HG02840 (cell line): ENCODE results near the gene ITPRIPL1.

Experiments
- ATAC-seq: cut with Tn5 transposase; IDR thresholded peaks from one replicate; pipeline ENCODE4 v1.9.1; 2021; ENCODE audit warnings: mild to moderate bottlenecking, moderate library complexity, moderate number of reproducible peaks; ENCODE audit not compliant: unreplicated experiment, low FRiP score

Gene ITPRIPL1

DNA sequence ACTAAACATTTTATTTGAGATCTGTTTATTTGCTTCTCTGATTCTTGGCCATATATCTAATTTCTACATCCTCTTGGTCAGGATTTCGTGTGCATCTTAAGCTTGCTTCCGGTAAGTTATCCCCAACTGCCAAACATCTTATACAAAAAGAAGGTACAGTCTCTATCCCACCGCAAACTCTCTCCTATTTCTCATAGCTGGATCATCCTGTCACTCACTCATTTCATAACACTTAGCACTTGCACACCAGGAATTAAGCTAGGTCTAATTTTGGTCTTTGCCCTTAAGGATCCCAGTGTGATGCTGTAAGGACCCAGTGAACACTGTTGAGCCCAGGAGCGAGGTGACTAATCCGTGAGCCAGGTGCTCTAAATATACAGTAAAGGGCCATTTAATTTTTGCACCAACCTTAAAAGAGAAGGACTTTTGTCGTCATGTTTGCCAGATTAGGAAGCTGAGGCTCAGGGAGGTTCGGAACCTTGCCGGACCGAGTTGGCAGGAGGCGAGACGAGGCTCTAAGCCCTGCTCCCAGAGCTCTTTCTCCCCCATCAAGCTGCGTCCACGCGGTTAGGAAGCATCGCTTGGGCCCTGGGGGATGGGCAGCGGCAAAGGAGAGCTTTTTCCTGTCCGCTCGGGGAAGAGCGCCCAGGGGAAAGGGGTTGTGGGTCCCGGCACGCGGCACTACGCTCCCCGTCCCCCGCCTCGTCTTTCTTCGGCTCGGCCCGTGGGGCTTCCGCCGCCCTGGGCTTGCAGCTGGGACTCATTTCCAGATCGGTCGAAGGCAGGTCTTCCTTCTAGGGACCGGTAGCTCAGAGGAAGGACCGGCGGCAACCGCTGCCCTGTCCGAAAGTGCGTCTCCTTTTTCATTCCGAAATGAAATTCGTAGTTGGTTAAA, 4.1 kb upstream of the ITPRIPL1 start:
- ATAC-seq, result peak; percentile 29

DNA sequence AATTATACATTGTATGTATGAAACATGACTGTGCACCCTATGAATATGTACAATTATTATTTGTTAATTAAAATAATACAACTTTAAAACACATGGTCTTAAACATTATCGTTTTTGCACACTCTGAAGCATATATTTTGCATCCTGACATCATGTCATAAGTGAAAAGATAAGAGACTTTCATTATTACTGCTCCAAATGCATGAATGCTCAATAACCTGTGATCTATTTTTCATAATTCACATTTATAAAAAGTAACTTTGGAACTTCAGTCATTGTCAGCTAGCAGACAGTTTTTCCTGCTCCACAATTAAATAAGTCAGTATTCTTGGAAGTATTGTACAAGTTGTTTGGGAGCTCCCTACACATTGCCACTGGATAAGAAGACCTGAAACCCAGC, 1.3 kb upstream of the ITPRIPL1 start:
- ATAC-seq, result no peak

DNA sequence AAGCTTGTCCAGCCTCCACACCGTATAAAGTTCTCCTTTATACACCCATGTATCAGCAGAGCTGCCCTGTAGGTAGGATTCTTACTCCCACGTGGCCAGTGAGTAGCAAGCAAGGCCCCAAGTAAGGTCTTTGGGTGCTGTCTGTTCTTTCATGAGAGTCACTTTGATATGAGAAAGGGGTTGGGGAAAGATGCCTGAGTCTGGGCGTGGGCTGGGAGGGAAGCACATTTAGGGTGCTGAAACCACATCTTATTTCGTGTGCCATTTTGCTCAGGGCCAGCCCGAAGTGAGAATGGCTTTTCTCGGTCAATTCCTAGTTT, 436 bp upstream of the ITPRIPL1 start:
- ATAC-seq, result no peak

DNA sequence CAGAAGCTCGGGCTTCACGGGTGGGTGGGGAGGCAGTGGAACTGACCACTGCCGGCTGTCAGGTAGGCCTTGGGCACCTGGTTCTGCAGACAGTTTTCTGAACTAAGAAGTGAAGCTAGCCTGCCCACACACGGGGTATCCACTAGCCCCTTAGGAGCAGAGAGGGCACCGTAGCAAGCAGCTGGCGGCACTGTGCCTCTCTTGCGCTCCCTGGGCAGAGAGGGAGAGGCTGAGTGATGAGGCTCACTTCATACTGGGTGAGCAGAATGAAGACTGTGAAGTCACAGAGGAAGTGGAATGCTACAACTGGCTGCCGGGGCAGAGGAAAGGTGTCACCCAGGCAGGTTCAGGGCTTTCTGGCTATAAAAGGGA, 753 bp downstream of the ITPRIPL1 start:
- ATAC-seq, result no peak

DNA sequence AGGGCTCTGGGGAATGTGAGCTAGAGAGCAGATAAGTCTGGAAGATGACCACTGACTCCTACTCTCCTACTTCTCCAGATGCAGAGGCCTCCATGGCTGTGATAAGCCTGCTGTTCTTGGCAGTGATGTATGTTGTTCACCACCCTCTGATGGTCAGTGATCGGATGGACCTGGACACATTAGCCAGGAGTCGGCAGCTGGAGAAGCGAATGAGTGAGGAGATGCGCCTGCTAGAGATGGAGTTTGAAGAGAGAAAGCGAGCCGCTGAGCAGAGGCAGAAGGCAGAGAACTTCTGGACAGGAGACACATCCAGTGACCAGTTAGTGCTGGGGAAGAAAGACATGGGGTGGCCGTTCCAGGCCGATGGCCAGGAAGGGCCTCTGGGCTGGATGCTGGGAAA, 1.4 kb downstream of the ITPRIPL1 start:
- ATAC-seq, result no peak

DNA sequence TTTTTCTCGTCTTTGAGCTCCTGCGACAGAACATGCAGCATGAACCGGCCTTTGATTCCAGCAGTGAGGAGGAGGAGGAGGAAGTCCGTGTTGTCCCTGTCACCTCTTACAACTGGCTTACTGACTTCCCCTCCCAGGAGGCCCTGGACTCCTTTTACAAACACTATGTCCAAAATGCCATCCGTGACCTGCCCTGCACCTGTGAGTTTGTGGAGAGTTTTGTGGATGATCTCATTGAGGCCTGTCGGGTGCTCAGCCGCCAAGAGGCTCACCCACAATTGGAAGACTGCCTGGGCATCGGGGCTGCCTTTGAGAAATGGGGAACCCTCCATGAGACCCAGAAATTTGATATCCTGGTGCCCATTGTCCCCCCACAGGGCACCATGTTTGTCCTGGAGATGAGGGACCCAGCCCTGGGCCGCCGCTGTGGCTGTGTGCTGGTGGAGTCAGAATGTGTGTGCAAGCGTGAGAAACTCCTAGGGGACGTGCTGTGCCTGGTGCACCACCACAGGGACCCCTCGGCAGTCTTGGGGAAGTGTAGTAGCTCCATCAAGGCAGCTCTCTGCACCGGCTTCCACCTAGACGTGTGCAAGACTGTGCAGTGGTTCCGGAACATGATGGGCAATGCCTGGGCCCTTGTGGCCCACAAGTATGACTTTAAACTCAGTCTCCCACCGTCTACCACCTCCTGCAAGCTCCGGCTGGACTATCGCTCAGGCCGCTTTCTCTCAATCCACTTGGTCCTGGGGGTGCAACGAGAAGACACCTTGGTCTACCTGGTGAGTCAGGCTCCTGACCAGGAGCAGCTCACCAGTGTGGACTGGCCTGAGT, 2.1 kb downstream of the ITPRIPL1 start:
- no peak for ATAC-seq

DNA sequence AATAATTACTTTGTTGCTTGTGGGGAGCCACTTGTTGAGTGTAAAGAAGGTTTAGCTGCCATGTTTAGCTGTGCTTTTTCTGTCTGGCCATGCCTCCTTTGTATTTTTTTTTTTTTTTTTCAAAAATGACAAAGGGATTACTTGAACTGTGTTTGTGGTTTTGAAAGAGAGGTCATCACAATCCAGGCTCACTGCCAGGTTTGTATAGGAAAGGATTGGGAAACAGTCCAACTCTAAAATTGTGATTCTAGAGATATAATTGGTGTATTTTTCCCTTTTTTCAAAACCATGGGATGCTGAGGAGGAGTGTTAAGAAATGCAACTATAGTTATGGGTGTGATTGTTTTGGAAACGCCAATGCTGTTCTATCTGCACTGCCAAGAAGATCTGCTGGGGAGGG, 4.3 kb downstream of the ITPRIPL1 start:
- ATAC-seq, result no peak

DNA sequence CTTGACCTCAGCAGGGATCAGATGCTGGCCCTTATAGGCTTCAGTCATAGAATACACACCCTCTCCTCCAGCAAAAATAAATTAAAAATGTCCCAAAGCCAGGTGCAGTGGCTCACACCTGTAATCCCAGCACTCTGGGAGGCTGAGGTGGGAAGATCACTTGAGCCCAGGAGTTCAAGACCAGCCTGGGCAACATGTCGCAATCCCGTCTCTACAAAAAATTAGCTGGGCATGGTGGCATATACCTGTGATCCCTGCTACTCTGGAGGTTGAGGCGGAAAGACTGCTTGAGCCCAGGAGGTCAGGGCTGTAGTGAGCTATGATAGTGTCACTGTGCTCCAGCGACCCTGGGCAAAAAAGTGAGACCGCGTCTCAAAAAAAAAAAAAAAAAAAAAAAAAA, 4.8 kb downstream of the ITPRIPL1 start:
- no peak for ATAC-seq

DNA sequence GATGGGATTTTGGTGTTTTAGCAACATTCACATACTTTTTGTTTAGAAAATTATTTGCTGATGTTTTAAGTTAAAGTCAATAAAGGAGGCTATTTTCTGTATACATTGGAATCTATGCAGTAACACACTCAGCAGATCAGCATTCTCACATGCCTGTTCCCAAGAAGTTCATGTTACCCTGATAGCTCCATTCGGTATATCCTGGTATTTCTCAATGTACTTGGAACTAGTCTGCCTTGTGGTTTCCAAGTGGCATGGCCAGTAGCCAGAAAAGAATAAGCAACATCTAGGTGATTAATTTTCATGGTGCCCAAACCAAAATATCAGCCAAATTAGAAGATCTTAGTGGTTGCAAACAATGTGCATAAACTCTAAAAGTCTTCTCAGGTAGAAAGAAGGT, 5.3 kb downstream of the ITPRIPL1 start:
- ATAC-seq, result no peak

DNA sequence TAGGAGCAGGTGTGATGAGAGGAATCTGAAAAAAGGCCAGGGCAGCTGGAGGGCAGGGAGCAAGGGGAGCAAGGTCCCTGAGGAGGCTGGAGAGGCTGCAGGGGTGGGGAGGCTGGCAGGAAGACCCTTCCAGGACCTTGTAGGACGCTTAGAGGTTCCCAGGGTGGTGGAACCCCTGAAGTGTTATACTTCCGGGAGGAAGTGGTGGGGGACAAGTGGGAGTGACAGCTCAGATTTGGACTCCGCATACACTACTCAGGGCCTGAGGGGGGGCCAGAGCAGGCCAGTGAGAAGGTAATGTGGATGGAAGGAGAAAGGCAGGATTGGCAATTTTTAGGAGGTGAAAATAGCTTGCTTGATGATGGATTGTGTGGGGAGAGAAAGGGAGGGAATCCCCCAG, 8.6 kb downstream of the ITPRIPL1 start:
- no peak for ATAC-seq

DNA sequence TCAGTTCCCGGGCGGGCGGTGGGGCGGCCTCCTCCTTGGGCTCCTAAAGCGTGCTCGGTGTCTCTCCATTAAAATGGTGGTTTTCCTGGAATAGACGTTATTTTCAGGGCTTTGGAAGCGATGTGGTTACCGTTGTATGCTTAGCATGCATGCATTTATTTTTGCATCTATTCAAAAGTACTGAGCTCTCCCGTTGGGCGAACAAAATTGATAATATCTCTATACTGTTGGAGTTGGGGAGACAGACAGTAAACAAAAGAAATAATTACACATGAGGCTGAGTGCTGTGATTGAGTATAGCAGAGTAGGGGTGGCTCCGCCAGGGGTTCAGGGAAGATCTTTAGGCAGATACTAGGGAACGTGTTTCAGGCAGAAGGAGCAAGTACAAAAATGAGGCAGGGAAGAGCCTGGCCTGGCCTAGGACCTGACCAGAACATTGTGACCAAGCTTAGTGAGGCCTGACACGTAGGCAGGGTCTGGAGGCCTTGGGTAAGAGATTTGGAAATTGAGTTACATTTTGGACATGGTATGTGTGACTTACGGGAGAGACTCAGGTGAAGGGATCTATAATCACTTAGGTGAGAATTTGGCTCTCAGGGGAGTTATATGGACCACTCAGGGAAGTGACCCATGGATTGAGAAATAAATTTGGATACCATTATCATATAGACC, 11.1 kb downstream of the ITPRIPL1 start:
- ATAC-seq, result no peak

DNA sequence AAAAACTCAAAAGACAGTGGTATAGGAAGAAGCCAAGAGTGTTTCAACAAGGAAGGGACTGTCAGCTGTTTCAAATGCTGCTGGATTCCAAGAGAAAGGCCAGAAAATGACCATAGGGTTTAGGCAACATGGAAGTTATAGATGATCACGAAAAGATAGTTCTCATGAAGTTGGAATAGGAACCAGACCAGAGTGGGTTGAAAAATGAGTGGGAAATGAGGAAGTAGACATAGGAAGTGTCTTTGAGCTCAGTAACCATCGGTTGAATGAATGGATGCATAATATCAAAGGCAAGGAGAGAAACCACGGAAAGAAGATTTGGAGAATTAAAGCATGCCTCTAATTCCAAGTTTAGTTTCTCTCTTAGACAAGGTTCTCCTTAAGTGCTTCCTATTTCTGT, 11.8 kb downstream of the ITPRIPL1 start:
- no peak for ATAC-seq

DNA sequence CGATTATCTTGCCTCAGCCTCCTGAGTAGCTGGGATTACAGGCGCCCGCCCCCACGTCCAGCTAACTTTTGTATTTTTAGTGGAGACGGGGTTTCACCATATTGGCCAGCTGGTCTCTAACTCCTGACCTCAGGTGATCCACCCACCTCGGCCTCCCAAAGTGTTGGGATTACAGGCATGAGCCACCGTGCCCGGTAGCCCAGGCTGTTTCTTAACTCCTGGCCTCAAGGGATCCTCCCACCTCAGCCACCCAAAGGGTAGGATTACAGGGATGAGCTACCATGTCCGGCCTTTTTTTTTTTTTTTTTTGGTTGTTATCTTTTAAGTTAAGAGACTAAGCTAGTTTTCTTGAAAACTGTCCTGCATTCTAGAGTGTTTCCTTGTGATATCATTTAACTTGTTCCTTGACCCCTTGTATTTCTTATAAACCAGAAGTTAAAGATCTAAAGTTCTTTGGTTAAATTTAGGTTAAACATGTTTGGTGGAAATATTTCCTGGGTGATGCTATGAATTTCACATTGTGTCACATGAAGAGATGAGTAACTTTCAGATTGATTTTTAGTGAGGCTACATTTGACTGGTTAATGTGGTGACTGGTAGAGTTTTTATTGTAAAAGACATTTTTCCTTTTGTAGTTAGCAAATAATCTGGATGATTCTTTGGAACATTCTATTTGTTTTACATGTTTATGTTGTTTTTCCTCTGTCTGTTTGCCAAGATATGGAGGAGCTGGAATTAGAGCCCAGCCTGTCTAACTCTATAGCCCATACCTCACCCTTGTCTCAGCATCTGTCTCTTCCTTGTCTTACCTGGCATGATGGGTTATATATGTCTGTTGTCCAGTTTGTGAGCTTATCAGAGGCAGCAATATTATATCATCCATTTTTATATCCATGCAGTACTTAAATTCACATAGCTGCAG, 15.6 kb downstream of the ITPRIPL1 start:
- ATAC-seq, result no peak

DNA sequence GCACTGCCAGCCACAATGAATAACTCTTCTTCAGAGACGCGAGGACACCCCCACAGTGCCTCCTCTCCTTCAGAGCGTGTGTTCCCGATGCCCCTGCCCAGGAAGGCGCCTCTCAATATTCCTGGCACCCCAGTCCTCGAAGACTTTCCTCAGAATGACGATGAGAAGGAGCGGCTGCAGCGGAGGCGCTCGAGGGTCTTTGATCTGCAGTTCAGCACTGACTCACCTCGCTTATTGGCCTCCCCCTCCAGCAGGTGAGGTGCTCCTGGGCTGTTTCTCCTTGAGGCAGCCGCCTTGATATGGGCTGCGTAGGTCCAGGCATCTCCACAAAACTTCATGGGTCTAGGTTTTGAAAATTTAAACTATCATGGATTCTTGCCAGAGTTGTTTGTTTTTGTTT, 16.5 kb downstream of the ITPRIPL1 start:
- ATAC-seq, result no peak

DNA sequence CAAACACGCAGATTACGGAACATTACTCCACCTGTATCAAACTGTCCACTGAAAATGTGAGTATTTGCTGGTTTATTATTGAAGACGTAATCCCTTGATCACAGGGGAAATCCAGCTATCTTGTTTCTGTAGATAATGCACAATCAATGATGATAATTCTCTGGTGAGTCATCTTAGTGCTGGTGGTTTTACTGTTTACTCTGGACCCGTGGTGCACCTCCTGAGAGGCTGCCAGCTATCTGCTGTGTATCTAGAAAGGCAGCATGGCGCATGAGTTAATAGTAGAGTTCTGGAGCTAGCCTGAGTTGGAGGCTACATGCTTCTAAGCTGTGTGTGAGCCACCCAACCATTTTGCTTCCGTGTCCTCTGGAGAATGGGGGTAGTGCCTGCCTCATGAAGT, 17.0 kb downstream of the ITPRIPL1 start:
- no peak for ATAC-seq

DNA sequence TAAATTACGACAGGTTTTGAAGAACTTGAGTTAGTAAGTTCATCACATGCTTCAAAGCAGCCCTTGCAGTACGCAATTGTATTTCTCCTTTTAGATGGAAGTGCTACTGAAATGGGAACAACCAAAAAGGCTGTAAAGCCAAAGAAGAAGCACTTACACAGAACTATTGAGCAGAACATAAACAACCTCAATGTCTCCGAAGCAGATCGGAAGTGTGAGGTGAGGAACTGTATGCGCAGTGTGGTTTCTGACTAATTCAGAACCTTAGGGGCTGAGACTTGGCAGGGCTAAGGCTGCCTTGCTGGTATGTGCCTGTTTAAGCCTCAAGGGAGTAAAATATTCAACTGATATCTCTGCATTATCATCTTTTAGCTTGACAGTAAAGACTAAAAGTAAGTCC, 18.9 kb downstream of the ITPRIPL1 start:
- no peak for ATAC-seq

DNA sequence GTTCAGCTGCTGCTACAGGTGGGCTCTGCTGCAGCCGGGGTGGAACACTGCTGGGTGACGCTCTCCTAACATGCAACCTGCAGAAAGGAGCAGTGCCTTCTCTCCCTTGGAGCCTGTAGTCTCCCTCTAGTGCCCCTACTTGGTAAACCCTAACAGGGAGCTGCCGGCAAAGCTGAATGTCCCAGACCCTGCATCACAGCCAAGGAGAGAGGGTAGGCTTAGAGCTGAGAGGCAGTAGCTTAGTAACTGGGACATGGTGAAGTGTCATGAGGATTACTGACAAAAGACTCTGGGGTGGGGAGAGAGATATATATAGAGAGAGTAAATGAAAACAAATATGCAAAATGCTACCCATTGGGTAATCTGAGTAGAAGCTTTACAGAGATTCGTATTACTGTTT, 20.3 kb downstream of the ITPRIPL1 start:
- ATAC-seq, result no peak

DNA sequence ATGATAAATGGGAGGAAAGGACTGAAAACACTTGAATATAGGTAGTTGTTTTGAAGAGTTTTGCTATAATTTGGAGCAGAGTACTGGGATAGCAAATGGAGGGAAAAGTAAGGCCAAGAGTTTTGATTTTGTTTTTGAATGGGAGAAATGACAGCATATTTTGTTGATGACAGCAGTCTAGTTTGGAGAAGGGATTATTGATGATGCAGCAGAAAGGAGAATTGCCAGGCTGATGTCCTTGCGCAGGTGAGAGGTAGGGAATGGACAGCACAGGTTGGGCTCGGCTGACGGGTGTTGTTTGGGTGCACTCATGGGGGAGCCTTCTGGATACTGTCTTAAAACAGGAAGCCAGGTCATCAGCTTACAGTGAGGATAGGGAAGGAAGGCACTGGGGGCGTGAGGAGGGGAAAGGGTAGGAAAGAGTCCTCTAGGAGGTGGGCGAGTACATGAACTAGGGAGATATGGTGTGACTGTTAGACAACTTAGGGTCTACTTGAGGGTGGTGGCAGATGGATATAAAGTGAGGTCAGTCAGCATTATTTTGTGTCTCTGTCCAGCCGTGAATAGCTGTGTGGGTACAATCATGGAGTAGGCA, 20.8 kb downstream of the ITPRIPL1 start:
- ATAC-seq, result no peak

DNA sequence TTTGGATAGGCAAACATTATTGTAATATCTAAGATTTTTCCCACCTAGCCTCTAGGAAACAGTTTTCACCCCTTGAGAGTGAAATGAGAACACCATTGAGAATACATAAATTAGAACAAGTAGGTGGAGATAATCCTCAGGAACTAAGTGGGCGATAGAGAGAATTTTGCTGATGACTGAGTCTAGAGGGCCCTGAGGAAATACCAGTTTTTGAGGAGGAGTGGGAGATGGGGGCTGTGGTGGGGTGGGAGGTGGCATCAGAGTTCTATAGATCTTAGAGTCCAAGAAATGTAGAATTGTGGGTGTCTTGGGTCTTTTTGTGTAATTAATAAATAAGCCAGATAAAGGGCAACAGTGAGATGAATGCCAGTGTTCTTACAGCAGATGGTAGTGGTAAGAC, 22.3 kb downstream of the ITPRIPL1 start:
- no peak for ATAC-seq

DNA sequence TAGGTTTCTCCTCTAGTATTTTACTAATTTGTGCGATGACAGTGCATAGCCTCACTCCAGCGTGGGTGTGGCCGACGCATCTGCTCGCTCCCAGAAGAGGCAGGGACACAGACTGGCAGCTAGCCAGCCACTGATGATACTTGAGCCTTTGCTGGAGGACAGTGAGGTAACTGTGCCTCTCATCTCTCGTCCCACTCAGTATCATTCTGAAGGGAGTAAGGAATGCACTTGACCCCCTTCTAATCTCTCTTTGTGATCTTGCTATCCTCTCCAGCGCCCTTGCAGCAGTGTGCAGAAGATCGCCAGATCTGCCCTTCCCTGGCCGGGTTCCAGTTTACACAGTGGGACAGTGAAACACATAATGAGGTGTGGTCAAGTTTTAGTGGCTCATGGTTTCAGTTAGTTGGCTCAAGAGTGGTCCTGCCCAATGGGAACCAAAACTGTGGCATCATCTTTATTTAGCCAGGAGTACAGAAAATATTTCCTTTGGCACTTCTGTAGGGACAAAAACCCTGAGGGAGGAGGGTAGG, 28.0 kb downstream of the ITPRIPL1 start:
- no peak for ATAC-seq
